Measurements from ENCODE around the gene GRM4. TPM values are rescaled to one million over a fixed set of nuclear protein-coding genes. Genes with fewer than 3 reads are reported as not detected.

The GRM4 gene
- total and polyA plus RNA-seq, 4 donors = not detected

DNA sequence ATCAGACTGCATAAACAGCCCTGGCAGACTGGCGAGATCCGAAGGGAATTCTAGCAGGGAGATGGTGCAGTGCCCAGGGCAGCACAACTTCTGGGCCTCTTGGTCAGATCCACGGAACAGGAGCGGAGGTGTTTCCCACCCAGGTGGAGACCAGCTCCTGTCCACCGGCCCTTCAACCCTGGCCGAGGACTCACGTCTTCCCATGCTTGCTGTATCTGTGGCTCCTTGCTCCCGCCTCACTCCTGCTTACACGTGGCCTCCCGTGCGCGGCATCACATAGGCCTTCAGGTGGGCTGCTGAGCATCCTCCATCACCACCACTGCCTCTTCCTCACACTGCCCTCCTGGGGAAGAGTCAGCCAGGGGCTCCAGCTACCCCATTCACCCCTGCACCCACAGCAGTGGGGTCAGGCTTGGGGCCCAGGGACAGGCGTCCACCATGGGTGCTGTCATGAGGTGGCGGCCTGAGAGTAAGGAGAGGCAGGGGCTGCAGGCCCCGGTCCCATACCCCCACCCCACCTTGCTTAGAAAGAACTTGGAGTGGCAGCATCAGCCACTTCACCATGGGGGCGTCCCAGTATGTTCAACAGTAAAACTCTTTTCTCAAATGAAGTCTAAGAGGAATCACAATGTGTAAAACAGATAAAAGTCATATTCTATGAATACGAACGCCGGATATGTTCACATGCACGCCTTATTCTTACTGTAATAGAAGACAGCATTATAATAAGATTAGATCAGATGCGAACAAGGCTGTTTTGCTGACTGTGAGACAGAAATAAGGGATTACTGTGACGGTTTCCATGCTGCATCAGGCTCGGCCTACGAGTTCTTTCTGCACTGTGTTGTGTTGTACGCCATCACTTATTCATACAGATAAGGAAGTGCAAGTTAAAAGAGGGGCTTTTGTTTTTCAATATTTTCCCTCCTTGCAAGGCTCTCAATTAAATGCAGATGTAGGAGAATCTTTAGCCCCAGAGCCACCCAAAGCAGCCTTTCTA, 165.4 kb downstream of the GRM4 start (continued):
- TF ChIP-seq, protein P1, sequence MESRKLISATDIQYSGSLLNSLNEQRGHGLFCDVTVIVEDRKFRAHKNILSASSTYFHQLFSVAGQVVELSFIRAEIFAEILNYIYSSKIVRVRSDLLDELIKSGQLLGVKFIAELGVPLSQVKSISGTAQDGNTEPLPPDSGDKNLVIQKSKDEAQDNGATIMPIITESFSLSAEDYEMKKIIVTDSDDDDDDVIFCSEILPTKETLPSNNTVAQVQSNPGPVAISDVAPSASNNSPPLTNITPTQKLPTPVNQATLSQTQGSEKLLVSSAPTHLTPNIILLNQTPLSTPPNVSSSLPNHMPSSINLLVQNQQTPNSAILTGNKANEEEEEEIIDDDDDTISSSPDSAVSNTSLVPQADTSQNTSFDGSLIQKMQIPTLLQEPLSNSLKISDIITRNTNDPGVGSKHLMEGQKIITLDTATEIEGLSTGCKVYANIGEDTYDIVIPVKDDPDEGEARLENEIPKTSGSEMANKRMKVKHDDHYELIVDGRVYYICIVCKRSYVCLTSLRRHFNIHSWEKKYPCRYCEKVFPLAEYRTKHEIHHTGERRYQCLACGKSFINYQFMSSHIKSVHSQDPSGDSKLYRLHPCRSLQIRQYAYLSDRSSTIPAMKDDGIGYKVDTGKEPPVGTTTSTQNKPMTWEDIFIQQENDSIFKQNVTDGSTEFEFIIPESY (IDR thresholded peaks at IDR 0.05) = no peak

DNA sequence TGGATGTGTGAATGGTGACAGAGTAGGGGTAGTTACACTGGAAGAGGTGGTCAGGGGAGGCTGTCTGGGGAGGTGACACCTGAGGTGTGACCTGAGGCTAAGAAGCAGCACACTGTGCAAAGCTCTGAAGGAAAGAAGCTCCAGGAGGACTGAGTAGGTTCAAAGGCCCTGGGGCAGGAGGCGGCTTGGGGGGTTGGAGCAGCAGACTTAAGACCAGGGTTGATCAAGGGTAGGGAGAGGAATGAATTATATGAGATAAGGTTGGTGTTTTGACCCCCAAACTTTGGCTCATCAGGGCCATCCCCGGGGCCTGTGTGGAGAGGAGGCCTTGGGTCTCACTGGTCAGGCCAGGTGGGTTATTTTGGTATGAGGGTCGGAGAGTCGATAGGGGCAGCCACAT, 166.1 kb downstream of the GRM4 start:
- peaks cover 0 to 22% (median 12%) of the 10 kb centered on the region in 4 donors for H3K4me1 ChIP-seq (ENCODE audit: control insufficient read depth in 4 of 4, insufficient read depth in 4 of 4, low read length in 3 of 4)
- H3K27ac ChIP-seq (ENCODE audit: low read depth in 1 of 2, low read length in 2 of 2) = no peak overlapping the region
- 93% methylated on average over 4 of the region's 4 CpGs for WGBS
- H3K9me3 ChIP-seq (ENCODE audit: control insufficient read depth in 4 of 4, low read length in 3 of 4) = no peaks in the 10 kb centered on the region
- H3K27me3 ChIP-seq (ENCODE audit: control insufficient read depth in 4 of 4, insufficient read depth in 4 of 4, low read length in 3 of 4) = peaks cover 0 to 2% (median 0%) of the 10 kb centered on the region in 4 donors
- H3K9ac ChIP-seq (ENCODE audit: low read depth in 1 of 2, low read length in 2 of 2) = no peak overlapping the region
- TF ChIP-seq RXRA (IDR thresholded peaks at IDR 0.05) (no peak), NR2F2 (IDR thresholded peaks at IDR 0.05) (no peak), RAD21 (IDR thresholded peaks at IDR 0.05) (no peak), GABPA (IDR thresholded peaks at IDR 0.05 in 1 of 2, conservative IDR thresholded peaks at IDR 0.05 in 1 of 2) (no peak)
- TF ChIP-seq, protein P1 (IDR thresholded peaks at IDR 0.05) = no peak
- TF ChIP-seq, protein P2, sequence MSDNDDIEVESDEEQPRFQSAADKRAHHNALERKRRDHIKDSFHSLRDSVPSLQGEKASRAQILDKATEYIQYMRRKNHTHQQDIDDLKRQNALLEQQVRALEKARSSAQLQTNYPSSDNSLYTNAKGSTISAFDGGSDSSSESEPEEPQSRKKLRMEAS (IDR thresholded peaks at IDR 0.05) = no peak
- TF ChIP-seq, protein P3, sequence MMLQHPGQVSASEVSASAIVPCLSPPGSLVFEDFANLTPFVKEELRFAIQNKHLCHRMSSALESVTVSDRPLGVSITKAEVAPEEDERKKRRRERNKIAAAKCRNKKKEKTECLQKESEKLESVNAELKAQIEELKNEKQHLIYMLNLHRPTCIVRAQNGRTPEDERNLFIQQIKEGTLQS (IDR thresholded peaks at IDR 0.05) = no peak
- TF ChIP-seq, protein P4, sequence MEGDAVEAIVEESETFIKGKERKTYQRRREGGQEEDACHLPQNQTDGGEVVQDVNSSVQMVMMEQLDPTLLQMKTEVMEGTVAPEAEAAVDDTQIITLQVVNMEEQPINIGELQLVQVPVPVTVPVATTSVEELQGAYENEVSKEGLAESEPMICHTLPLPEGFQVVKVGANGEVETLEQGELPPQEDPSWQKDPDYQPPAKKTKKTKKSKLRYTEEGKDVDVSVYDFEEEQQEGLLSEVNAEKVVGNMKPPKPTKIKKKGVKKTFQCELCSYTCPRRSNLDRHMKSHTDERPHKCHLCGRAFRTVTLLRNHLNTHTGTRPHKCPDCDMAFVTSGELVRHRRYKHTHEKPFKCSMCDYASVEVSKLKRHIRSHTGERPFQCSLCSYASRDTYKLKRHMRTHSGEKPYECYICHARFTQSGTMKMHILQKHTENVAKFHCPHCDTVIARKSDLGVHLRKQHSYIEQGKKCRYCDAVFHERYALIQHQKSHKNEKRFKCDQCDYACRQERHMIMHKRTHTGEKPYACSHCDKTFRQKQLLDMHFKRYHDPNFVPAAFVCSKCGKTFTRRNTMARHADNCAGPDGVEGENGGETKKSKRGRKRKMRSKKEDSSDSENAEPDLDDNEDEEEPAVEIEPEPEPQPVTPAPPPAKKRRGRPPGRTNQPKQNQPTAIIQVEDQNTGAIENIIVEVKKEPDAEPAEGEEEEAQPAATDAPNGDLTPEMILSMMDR (IDR thresholded peaks at IDR 0.05; ENCODE audit: low read depth, low read length, missing input control) = no peak
- DNase-seq (ENCODE audit: low spot score) = no peak
- H3K36me3 ChIP-seq (ENCODE audit: control insufficient read depth in 4 of 4, insufficient read depth in 3 of 4, low read depth in 1 of 4, low read length in 3 of 4) = no peaks in the 10 kb centered on the region
- H3K4me3 ChIP-seq (ENCODE audit: low read depth in 1 of 3, low read length in 3 of 3) = no peak overlapping the region

DNA sequence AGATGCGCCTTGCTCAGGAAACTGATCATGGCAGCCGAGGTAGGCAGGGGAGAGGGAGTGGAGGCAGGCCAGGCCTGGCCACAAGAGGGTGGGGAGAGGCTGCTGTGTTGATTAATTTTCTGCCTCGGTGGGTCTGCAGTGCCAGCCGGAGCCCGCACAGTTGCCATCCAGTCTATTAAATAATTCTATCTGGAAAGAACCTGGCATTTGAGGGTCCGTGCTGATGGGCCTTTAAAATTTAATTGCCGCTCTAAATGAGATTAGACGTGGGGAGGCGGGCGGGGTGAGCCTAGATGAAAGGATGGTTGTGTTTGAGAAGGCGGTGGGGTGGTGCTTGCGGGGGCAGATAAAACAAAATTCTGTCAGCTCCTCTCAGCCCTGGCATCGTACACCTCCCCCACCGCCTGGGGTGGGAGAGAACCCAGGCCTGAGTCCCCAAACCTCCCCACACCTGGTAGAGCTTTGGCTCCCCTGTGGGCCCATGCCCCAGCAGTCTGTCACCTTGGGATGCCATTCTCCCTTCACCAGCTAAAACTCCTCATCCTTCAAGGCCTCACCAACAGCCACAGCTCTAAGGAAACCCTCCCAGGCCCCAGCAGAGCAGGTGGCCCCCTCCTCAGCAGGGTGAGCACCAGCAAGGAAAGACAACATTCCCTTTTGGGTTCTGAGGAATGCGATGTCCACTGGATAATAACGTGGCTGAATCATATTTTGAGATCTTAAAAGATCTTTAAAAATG, 167.3 kb downstream of the GRM4 start:
- no peak overlapping the region for H3K9ac ChIP-seq (ENCODE audit: low read depth in 1 of 2, low read length in 2 of 2)
- peaks cover 0 to 22% (median 12%) of the 10 kb centered on the region in 4 donors for H3K4me1 ChIP-seq (ENCODE audit: control insufficient read depth in 4 of 4, insufficient read depth in 4 of 4, low read length in 3 of 4)
- H3K27ac ChIP-seq (ENCODE audit: low read depth in 1 of 2, low read length in 2 of 2) = no peak overlapping the region
- H3K9me3 ChIP-seq (ENCODE audit: control insufficient read depth in 4 of 4, low read length in 3 of 4) = no peaks in the 10 kb centered on the region
- H3K36me3 ChIP-seq (ENCODE audit: control insufficient read depth in 4 of 4, insufficient read depth in 3 of 4, low read depth in 1 of 4, low read length in 3 of 4) = no peaks in the 10 kb centered on the region
- DNase-seq (ENCODE audit: low spot score) = no peak
- H3K27me3 ChIP-seq (ENCODE audit: control insufficient read depth in 4 of 4, insufficient read depth in 4 of 4, low read length in 3 of 4) = peaks cover 0 to 2% (median 0%) of the 10 kb centered on the region in 4 donors
- WGBS = 74% methylated on average over 16 of the region's 16 CpGs
- no peak overlapping the region for H3K4me3 ChIP-seq (ENCODE audit: low read depth in 1 of 3, low read length in 3 of 3)
- TF ChIP-seq JUND (IDR thresholded peaks at IDR 0.05) = no peak
- no peak for TF ChIP-seq RXRA (IDR thresholded peaks at IDR 0.05)
- no peak for TF ChIP-seq HNF4G (IDR thresholded peaks at IDR 0.05)
- TF ChIP-seq, protein P3 (IDR thresholded peaks at IDR 0.05) = no peak
- TF ChIP-seq, protein P1 (IDR thresholded peaks at IDR 0.05) = no peak
- TF ChIP-seq, protein P5, sequence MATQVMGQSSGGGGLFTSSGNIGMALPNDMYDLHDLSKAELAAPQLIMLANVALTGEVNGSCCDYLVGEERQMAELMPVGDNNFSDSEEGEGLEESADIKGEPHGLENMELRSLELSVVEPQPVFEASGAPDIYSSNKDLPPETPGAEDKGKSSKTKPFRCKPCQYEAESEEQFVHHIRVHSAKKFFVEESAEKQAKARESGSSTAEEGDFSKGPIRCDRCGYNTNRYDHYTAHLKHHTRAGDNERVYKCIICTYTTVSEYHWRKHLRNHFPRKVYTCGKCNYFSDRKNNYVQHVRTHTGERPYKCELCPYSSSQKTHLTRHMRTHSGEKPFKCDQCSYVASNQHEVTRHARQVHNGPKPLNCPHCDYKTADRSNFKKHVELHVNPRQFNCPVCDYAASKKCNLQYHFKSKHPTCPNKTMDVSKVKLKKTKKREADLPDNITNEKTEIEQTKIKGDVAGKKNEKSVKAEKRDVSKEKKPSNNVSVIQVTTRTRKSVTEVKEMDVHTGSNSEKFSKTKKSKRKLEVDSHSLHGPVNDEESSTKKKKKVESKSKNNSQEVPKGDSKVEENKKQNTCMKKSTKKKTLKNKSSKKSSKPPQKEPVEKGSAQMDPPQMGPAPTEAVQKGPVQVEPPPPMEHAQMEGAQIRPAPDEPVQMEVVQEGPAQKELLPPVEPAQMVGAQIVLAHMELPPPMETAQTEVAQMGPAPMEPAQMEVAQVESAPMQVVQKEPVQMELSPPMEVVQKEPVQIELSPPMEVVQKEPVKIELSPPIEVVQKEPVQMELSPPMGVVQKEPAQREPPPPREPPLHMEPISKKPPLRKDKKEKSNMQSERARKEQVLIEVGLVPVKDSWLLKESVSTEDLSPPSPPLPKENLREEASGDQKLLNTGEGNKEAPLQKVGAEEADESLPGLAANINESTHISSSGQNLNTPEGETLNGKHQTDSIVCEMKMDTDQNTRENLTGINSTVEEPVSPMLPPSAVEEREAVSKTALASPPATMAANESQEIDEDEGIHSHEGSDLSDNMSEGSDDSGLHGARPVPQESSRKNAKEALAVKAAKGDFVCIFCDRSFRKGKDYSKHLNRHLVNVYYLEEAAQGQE (IDR thresholded peaks at IDR 0.05) = no peak
- no peak for TF ChIP-seq YY1 (IDR thresholded peaks at IDR 0.05)
- no peak for TF ChIP-seq FOXA1 (IDR thresholded peaks at IDR 0.05)
